Keratinocyte (primary cell): ENCODE data around the gene ADGRV1.

ENCODE experiments used
- CTCF ChIP-seq, 3 experiments: IDR thresholded peaks in 1 of 3; conservative IDR thresholded peaks in 1 of 3; optimal IDR thresholded peaks in 1 of 3; 2 replicates in 2 of 3; 3 replicates in 1 of 3; pipeline versions ENCODE3 to v1.5.1; 2011; ENCODE audit warnings: low read length in 3 of 3, mild to moderate bottlenecking in 3 of 3, moderate library complexity in 2 of 3, control low read depth in 1 of 3, inconsistent platforms in 1 of 3; ENCODE audit not compliant: insufficient read depth in 2 of 3; ENCODE audit errors: extremely low read depth in 1 of 3
- EZH2 ChIP-seq: IDR thresholded peaks from one replicate; pipeline ENCODE4 v1.6.1; 2012; ENCODE audit warnings: inconsistent platforms, mild to moderate bottlenecking, low read length, moderate library complexity

GRCh38 chr5:90514520-90514919 is 44.1 kb upstream of the ADGRV1 start:
- TF ChIP-seq CTCF (optimal IDR thresholded peaks at IDR 0.05 in 1 of 3, IDR thresholded peaks at IDR 0.05 in 1 of 3, conservative IDR thresholded peaks at IDR 0.05 in 1 of 3; ENCODE audit: extremely low read depth in 1 of 3, insufficient read depth in 2 of 3, low read length in 3 of 3) (no peak), EZH2 (no peak)
